LNCAP (cell line): Measurements from ENCODE around the gene SLC25A12.

Experiments used
- CTCF ChIP-seq: fragments of 450-650 bp; IDR thresholded peaks from 2 replicates; pipeline ENCODE4 v1.5.1; 2017; ENCODE audit warnings: mild to moderate bottlenecking

SLC25A12 gene

GRCh38 chr2:171893824-171894611, at the start of gene SLC25A12:
Gene SLC25A12, minus strand, starts transcription at chr2:171894244. Its CDS starts 30 bp downstream, at chr2:171894214.
- TF ChIP-seq CTCF, result no peak

GRCh38 chr2:171941316-171941699, 47.3 kb upstream of the SLC25A12 start:
- no peak for TF ChIP-seq CTCF

GRCh38 chr2:171939743-171940071, 45.7 kb upstream of the SLC25A12 start:
- no peak for TF ChIP-seq CTCF

GRCh38 chr2:171939058-171939742, 45.2 kb upstream of the SLC25A12 start:
- TF ChIP-seq CTCF, result no peak

GRCh38 chr2:171930385-171930784, 36.3 kb upstream of the SLC25A12 start:
- TF ChIP-seq CTCF, result no peak

GRCh38 chr2:171924170-171924942, 30.3 kb upstream of the SLC25A12 start:
- no peak for TF ChIP-seq CTCF

- no peak for TF ChIP-seq CTCF
Measured at GRCh38 chr2:171923206-171923605, 29.2 kb upstream of the SLC25A12 start.
